ENCODE data around the gene CUX1.
"Not testable (repeated sequence)": the region's sequence is repeated elsewhere in the genome, so short reads cannot be mapped to it uniquely, and the experiment has no call there.

DNA sequence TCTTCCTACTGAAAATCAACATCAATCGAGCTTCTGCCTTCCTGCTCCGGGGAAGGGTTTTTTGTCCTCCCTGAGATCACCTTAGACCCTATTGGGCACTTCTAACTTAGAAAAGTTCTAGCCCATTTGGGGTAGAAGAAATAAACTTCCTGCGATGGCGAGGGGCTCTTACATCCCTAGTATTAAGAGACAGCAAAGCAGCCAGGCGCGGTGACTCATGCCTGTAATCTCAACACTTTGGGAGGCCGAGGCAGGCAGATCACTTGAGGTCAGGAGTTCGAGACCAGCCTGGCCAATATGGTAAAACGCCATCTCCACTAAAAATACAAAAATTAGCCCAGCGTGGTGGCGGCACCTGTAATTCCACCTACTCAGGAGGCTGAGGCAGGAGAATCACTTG lies 507.7 kb downstream of the CUX1 start:
- TF ChIP-seq, protein P1, sequence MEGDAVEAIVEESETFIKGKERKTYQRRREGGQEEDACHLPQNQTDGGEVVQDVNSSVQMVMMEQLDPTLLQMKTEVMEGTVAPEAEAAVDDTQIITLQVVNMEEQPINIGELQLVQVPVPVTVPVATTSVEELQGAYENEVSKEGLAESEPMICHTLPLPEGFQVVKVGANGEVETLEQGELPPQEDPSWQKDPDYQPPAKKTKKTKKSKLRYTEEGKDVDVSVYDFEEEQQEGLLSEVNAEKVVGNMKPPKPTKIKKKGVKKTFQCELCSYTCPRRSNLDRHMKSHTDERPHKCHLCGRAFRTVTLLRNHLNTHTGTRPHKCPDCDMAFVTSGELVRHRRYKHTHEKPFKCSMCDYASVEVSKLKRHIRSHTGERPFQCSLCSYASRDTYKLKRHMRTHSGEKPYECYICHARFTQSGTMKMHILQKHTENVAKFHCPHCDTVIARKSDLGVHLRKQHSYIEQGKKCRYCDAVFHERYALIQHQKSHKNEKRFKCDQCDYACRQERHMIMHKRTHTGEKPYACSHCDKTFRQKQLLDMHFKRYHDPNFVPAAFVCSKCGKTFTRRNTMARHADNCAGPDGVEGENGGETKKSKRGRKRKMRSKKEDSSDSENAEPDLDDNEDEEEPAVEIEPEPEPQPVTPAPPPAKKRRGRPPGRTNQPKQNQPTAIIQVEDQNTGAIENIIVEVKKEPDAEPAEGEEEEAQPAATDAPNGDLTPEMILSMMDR (IDR thresholded peaks at IDR 0.05; ENCODE audit: insufficient read depth, low read depth, low read length), result not testable (repeated sequence)
- not testable (repeated sequence) for TF ChIP-seq EZH2 (IDR thresholded peaks at IDR 0.05; ENCODE audit: insufficient read depth, low read length)

Measured in astrocyte (in vitro differentiated cells and primary cell).